Osteoblast (primary cell): ENCODE results near the gene ARHGAP44. TPM values are rescaled to one million over a fixed set of nuclear protein-coding genes. Genes with fewer than 3 reads are reported as not detected.

Source experiments
- DNase-seq: peaks from one replicate; pipeline ENCODE4 v3.0.0; 2011; ENCODE audit warnings: low spot score, mixed read lengths; ENCODE audit not compliant: insufficient read length; ENCODE audit errors: missing footprints
- H2AFZ ChIP-seq: 2 replicates; pipeline ENCODE4 v1.6.0; 2011; ENCODE audit warnings: mild to moderate bottlenecking, low read length
- H3K27ac ChIP-seq: 2 replicates; pipeline ENCODE4 v1.5.1; 2011; ENCODE audit warnings: mild to moderate bottlenecking, low read depth, low read length, moderate library complexity
- H3K27me3 ChIP-seq: 2 replicates; pipeline ENCODE4 v1.6.0; 2012; ENCODE audit warnings: mild to moderate bottlenecking, control low read depth, inconsistent platforms, low read length, moderate library complexity; ENCODE audit not compliant: insufficient read depth
- H3K36me3 ChIP-seq: 2 replicates; pipeline ENCODE4 v1.5.1; 2011; ENCODE audit warnings: mild to moderate bottlenecking, low read length, control low read depth, moderate library complexity; ENCODE audit not compliant: insufficient read depth
- H3K4me1 ChIP-seq: 2 replicates; pipeline ENCODE4 v1.5.1; 2011; ENCODE audit warnings: mild to moderate bottlenecking, low read length, control low read depth, moderate library complexity; ENCODE audit not compliant: insufficient read depth
- H3K4me2 ChIP-seq: 2 replicates; pipeline ENCODE4 v1.6.0; 2011; ENCODE audit warnings: mild to moderate bottlenecking, low read length; ENCODE audit not compliant: insufficient read depth
- H3K4me3 ChIP-seq: fragments of 200-600 bp; sonication (generic); 3 replicates; pipeline ENCODE4 v1.5.1; 2012; ENCODE audit warnings: mild to moderate bottlenecking, low read length, inconsistent platforms; ENCODE audit not compliant: insufficient read depth
- H3K79me2 ChIP-seq: 2 replicates; pipeline ENCODE4 v1.6.0; 2012; ENCODE audit warnings: mild to moderate bottlenecking, low read length, control low read depth, inconsistent platforms; ENCODE audit not compliant: insufficient read depth
- H3K9me3 ChIP-seq: 2 replicates; pipeline ENCODE4 v1.5.1; 2011; ENCODE audit warnings: low read depth, low read length, control low read depth
- H4K20me1 ChIP-seq: 2 replicates; pipeline ENCODE4 v1.6.0; 2012; ENCODE audit warnings: mild to moderate bottlenecking, low read length, control low read depth; ENCODE audit not compliant: insufficient read depth
- total RNA-seq: library from RNA; depleted of rRNA; stranded (reverse); fragments of >200 nt; gene quantifications from 2 replicates; pipeline ENCODE4 v1.2.3, GENCODE V29; 2012
- TF ChIP-seq, protein P1 (sequence below): IDR thresholded peaks from 2 replicates; pipeline ENCODE4 v1.5.1; 2011; ENCODE audit warnings: mild to moderate bottlenecking, low read depth, low read length, moderate library complexity; ENCODE audit errors: extremely low read depth

The ARHGAP44 gene
- total RNA-seq, 1 donor, result 4.3 TPM

DNA sequence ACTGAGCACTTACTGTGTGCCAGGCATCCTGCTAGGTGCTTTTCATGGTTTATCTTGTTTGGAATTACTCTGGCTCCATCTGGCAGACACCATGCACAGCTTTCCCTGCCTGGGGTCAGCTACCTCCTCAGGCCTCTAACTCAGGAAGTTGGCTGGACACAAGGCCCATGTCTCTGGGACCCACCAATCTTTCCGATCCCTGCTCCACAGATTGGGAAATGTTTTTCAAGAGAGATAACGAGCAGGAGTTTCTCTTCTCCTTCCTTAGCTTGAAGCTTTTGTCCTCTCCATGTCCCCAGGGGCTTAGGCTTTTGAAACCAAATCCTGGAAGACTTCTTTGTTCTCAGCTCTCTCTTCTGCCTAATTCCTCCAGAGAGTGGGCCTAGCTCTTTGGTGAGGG lies 240.0 kb downstream of the ARHGAP44 start:
- H3K9me3 ChIP-seq, result no peaks in the 10 kb centered on the region
- TF ChIP-seq, protein P1, sequence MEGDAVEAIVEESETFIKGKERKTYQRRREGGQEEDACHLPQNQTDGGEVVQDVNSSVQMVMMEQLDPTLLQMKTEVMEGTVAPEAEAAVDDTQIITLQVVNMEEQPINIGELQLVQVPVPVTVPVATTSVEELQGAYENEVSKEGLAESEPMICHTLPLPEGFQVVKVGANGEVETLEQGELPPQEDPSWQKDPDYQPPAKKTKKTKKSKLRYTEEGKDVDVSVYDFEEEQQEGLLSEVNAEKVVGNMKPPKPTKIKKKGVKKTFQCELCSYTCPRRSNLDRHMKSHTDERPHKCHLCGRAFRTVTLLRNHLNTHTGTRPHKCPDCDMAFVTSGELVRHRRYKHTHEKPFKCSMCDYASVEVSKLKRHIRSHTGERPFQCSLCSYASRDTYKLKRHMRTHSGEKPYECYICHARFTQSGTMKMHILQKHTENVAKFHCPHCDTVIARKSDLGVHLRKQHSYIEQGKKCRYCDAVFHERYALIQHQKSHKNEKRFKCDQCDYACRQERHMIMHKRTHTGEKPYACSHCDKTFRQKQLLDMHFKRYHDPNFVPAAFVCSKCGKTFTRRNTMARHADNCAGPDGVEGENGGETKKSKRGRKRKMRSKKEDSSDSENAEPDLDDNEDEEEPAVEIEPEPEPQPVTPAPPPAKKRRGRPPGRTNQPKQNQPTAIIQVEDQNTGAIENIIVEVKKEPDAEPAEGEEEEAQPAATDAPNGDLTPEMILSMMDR, result no peak
- no peak for DNase-seq
- H3K4me2 ChIP-seq, result no peak overlapping the region
- H3K27ac ChIP-seq, result no peak overlapping the region
- no peaks in the 10 kb centered on the region for H3K36me3 ChIP-seq
- H2AFZ ChIP-seq, result no peak overlapping the region
- H3K79me2 ChIP-seq, result no peaks in the 10 kb centered on the region
- H3K4me1 ChIP-seq, result no peaks in the 10 kb centered on the region
- no peak overlapping the region for H3K4me3 ChIP-seq
- H3K27me3 ChIP-seq, result no peaks in the 10 kb centered on the region
- H4K20me1 ChIP-seq, result no peaks in the 10 kb centered on the region

DNA sequence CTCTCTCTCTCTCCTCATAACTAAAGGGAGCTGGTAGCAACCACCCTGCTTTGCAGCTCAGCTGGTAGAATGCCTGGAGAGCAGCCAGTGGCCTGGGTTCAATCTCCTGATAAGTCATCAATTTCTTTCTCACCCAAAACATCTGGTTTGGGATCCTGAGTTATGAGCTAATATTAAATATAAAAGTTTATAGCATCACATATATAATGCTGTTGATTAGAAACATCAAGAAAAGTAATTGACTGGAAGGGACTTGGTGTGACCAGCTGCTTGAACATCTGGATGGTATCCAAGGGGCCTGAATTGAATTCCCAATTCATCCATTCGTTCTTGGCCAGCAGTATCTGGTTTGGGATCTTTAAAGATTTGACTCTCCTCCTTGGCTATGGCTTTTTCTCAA lies 240.8 kb downstream of the ARHGAP44 start:
- TF ChIP-seq, protein P1, result no peak
- H2AFZ ChIP-seq, result no peak overlapping the region

DNA sequence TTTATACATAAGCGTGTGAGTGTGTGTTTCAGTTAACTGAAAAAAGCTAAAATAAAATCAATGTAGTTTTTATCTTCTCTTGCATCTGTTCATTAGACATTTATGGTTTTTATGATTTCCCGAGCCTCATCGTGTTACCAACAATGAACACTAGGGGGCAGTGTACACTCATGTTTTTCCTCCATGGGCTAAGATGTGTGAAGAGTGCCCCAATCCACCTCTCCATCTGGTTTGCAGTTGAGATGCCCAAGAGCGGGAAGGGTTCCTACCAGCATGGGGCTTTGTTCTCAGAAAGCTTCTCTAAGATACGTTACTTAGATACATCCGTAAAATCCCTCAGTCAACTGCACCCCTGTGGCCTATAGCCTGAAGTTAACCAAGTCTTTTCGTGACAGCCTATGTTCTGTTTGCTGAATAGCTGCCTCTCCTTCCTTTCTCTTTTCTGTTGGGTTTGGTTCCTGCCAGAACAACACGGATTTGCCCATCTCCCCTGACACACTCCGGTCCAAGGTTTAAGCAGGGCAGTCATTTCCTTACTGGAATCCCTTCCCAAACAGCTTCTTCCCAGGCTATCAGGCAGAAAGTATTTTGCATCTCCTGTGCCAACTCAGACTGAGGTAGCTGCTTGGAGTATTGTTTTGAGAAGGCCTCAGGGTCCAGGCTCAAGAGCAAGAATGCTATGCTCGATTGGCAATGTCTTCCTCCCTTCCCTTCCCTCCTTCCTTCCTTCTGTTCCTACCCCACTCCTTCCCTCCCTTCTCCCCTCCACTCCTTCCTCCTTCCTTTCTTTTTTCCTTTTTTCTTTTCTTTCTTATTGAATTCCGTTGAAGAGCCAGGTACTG lies 241.4 kb downstream of the ARHGAP44 start:
- H3K4me3 ChIP-seq, result no peak overlapping the region
- no peak overlapping the region for H3K4me2 ChIP-seq
- H2AFZ ChIP-seq, result peak overlapping the region; percentile 81
- no peaks in the 10 kb centered on the region for H3K36me3 ChIP-seq
- no peak overlapping the region for H3K27ac ChIP-seq
- H3K9me3 ChIP-seq, result no peaks in the 10 kb centered on the region
- peak; percentile 84 for DNase-seq
- no peaks in the 10 kb centered on the region for H4K20me1 ChIP-seq
- no peaks in the 10 kb centered on the region for H3K79me2 ChIP-seq
- TF ChIP-seq, protein P1, result peak; percentile 90
- H3K27me3 ChIP-seq, result no peaks in the 10 kb centered on the region
- H3K4me1 ChIP-seq, result no peaks in the 10 kb centered on the region

More for the DNA sequence above, 240.8 kb downstream of the ARHGAP44 start:
- Histone ChIP-seq H4K20me1 (no peaks in the 10 kb centered on the region), H3K4me2 (no peak overlapping the region), H3K4me3 (no peak overlapping the region), H3K79me2 (no peaks in the 10 kb centered on the region), H3K27me3 (no peaks in the 10 kb centered on the region), H3K4me1 (no peaks in the 10 kb centered on the region), H3K27ac (no peak overlapping the region), H3K36me3 (no peaks in the 10 kb centered on the region), H3K9me3 (no peaks in the 10 kb centered on the region)
- no peak for DNase-seq

DNA sequence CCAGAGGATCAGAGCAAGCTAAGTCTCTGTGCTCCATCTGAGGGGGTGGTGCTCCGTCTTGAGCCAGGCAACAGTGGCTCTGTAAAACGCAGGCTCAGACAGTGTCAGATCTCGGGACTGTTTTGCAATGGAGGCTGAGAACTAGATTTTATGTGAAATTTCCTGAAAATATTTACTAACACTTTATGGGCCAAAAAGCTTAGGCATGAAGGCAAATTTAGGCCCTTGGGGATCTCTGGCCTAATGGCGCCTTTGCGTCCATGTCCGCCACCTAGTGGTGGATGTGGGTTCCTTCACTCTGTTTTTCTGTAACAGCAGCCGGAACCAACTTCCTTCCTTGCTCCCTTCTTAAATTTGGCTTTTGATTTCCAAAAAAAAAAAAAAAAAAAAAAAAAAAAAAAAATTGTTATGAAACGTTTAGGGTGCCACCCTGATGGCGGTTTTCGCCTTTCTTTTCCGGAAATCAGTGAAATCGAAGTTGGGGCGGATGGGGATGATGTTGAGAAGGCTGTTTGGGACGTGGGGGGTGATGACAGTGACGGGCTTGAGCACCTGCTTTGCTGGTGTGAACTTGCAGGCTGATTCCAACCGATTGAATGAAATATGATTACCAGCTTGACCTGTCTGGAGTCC lies 242.5 kb downstream of the ARHGAP44 start:
- TF ChIP-seq, protein P1, result peak; percentile 92
- H3K4me1 ChIP-seq, result no peaks in the 10 kb centered on the region
- no peak overlapping the region for H3K4me2 ChIP-seq
- no peaks in the 10 kb centered on the region for H3K9me3 ChIP-seq
- no peak overlapping the region for H3K4me3 ChIP-seq
- no peaks in the 10 kb centered on the region for H3K27me3 ChIP-seq
- H2AFZ ChIP-seq, result peak overlapping the region; percentile 81
- no peaks in the 10 kb centered on the region for H4K20me1 ChIP-seq
- no peaks in the 10 kb centered on the region for H3K79me2 ChIP-seq
- H3K36me3 ChIP-seq, result no peaks in the 10 kb centered on the region
- DNase-seq, result no peak
- H3K27ac ChIP-seq, result no peak overlapping the region
